Vagina (tissue), 2 donors: ENCODE results near the gene RNF31.

Experiments used
- POLR2A ChIP-seq, 2 donors: fragments of 450-650 bp; IDR thresholded peaks; one replicate each; pipeline ENCODE4 v1.6.1; 2017; ENCODE audit warnings: antibody characterized with exemption in 2 of 2, mild to moderate bottlenecking in 2 of 2, moderate library complexity in 2 of 2
- TF ChIP-seq, protein P1 (sequence below), 3 experiments: fragments of 450-650 bp in 2 of 3; fragments of 200-600 bp in 1 of 3; sonication (generic) in 1 of 3; IDR thresholded peaks; one replicate each; pipeline ENCODE4 v1.5.1; 2017 to 2019; ENCODE audit warnings: antibody characterized with exemption in 3 of 3, mild to moderate bottlenecking in 2 of 3, moderate library complexity in 2 of 3

DNA sequence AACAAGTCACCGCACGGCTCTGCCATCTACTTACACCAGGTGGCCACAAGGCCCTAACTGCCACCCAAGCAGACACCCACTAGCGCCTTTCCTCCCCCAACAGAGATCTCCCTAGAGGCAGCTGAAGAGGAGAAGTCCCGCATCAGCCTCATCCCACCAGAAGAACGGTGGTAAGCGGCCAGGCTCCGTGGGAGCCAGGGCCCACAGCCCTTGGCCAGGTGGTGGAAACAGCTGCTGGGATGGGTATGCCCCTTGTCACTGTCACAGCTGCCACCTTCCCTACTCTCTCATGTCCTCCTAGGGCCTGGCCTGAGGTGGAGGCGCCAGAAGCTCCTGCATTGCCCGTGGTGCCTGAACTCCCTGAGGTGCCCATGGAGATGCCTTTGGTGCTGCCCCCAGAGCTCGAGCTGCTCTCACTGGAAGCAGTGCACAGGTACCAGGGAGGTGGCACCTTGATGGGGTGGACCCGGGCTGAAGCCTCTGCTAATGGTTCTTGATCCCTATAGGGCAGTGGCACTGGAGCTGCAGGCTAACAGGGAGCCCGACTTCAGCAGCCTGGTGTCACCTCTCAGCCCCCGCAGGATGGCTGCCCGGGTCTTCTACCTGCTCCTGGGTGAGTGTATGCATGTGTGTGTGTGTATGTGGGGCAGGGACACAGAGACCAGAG, 32.1 kb downstream of the RNF31 start:
- TF ChIP-seq, protein P1, sequence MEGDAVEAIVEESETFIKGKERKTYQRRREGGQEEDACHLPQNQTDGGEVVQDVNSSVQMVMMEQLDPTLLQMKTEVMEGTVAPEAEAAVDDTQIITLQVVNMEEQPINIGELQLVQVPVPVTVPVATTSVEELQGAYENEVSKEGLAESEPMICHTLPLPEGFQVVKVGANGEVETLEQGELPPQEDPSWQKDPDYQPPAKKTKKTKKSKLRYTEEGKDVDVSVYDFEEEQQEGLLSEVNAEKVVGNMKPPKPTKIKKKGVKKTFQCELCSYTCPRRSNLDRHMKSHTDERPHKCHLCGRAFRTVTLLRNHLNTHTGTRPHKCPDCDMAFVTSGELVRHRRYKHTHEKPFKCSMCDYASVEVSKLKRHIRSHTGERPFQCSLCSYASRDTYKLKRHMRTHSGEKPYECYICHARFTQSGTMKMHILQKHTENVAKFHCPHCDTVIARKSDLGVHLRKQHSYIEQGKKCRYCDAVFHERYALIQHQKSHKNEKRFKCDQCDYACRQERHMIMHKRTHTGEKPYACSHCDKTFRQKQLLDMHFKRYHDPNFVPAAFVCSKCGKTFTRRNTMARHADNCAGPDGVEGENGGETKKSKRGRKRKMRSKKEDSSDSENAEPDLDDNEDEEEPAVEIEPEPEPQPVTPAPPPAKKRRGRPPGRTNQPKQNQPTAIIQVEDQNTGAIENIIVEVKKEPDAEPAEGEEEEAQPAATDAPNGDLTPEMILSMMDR (IDR thresholded peaks at IDR 0.05) = no peak
- TF ChIP-seq POLR2A (IDR thresholded peaks at IDR 0.05) = no peak
